HCT116 (cell line): ENCODE results near the gene MIEF2. TPM values are rescaled to one million over a fixed set of nuclear protein-coding genes. Genes with fewer than 3 reads are reported as not detected.

ENCODE experiments used
- ATAC-seq: fragments of 200-7000 bp; cut with Tn5 transposase; 2 replicates; pipeline ENCODE4 v1.9.1; 2020; ENCODE audit warnings: mild to moderate bottlenecking, moderate library complexity
- BruUV-seq: library from RNA; stranded (reverse); fragments of 400-500 nt; replicated peaks from 2 replicates; lab custom pipeline; 2021; lab: Mats Ljungman, UMichigan
- CTCF ChIA-PET: fragments of 300-600 bp; sonication (Branson Sonifier 250); formaldehyde crosslinking; loops from one replicate; lab custom pipeline; 2021; ENCODE audit warnings: antibody characterized with exemption; lab: Charles Lee
- POLR2A ChIA-PET: fragments of 300-600, 350-600 bp; sonication (Branson Sonifier 250); formaldehyde crosslinking; loops from one replicate; lab custom pipeline; 2021; ENCODE audit warnings: antibody characterized with exemption; lab: Charles Lee
- RAD21 ChIA-PET, 2 experiments: fragments of 300-600 bp; sonication (Branson Sonifier 250); formaldehyde crosslinking; loops; one replicate each; lab custom pipeline; 2023; ENCODE audit warnings: low total read pairs in 2 of 2; ENCODE audit not compliant: uncharacterized antibody in 2 of 2, unreplicated experiment in 2 of 2, low non-redundant PET in 1 of 2; lab: Charles Lee
- DNase-seq: peaks from one replicate; pipeline ENCODE4 v3.0.0-alpha.2; 2010; ENCODE audit warnings: low read depth, low spot score
- H2AFZ ChIP-seq: fragments of 200-600 bp; shearing (Covaris generic), sonication (generic); 2 replicates; pipeline ENCODE4 v1.6.1; 2017; ENCODE audit warnings: low read depth, mixed run types, mixed read lengths, antibody characterized with exemption, low read length; ENCODE audit not compliant: poor library complexity, severe bottlenecking
- H3K27ac ChIP-seq: 2 replicates; pipeline ENCODE4 v1.5.1; 2012; ENCODE audit warnings: low read depth, low read length
- H3K27me3 ChIP-seq: fragments of 200-600 bp; sonication (generic); 2 replicates; pipeline ENCODE4 v1.6.1; 2016; ENCODE audit warnings: mixed run types, low read length, mixed read lengths; ENCODE audit not compliant: insufficient read depth
- H3K36me3 ChIP-seq, 2 experiments: fragments of 200-500 bp in 1 of 2; fragments of 200-600 bp in 1 of 2; sonication (Bioruptor generic) in 1 of 2; sonication (generic) in 1 of 2; 2 replicates each; pipeline versions ENCODE4 v1.5.1 to v1.6.1; 2014 to 2016; ENCODE audit warnings: low read length in 2 of 2, inconsistent platforms in 1 of 2, mixed read lengths in 1 of 2, mixed run types in 1 of 2; ENCODE audit not compliant: insufficient read depth in 2 of 2, control insufficient read depth in 1 of 2
- H3K4me1 ChIP-seq, 2 experiments: fragments of 200-600 bp in 1 of 2; sonication (generic) in 1 of 2; 2 replicates each; pipeline versions ENCODE4 v1.5.1 to v1.6.1; 2012 to 2017; ENCODE audit warnings: low read length in 2 of 2, inconsistent platforms in 1 of 2, mild to moderate bottlenecking in 1 of 2, mixed read lengths in 1 of 2, mixed run types in 1 of 2, moderate library complexity in 1 of 2; ENCODE audit not compliant: insufficient read depth in 2 of 2, control insufficient read depth in 1 of 2
- H3K4me2 ChIP-seq: fragments of 200-600 bp; sonication (generic); 2 replicates; pipeline ENCODE4 v1.6.1; 2017; ENCODE audit warnings: mixed run types, low read length, mixed read lengths
- H3K4me3 ChIP-seq, 2 experiments: fragments of 200-600 bp in 1 of 2; sonication (generic) in 1 of 2; replicated peaks in 1 of 2; 2 replicates each; pipeline ENCODE4 v1.5.1; 2011 to 2016; ENCODE audit warnings: low read length in 2 of 2, control low read depth in 1 of 2, low read depth in 1 of 2, mild to moderate bottlenecking in 1 of 2, mixed read lengths in 1 of 2, mixed run types in 1 of 2
- H3K79me2 ChIP-seq: fragments of 200-600 bp; sonication (generic); 2 replicates; pipeline ENCODE4 v1.6.1; 2017; ENCODE audit warnings: mild to moderate bottlenecking, mixed run types, low read length, moderate library complexity, mixed read lengths; ENCODE audit not compliant: insufficient read depth
- H3K9ac ChIP-seq: fragments of 200-600 bp; sonication (generic); 2 replicates; pipeline ENCODE4 v1.6.1; 2016; ENCODE audit warnings: low read length, mixed read lengths
- H3K9me2 ChIP-seq: fragments of 200-600 bp; sonication (generic), shearing (Covaris generic); 2 replicates; pipeline ENCODE4 v1.6.1; 2017; ENCODE audit warnings: mixed run types, mild to moderate bottlenecking, moderate library complexity; ENCODE audit not compliant: insufficient read depth
- H3K9me3 ChIP-seq, 2 experiments: fragments of 200-500 bp in 1 of 2; fragments of 200-600 bp in 1 of 2; sonication (Bioruptor generic) in 1 of 2; sonication (generic) in 1 of 2; 2 replicates each; pipeline ENCODE4 v1.6.1; 2014 to 2017; ENCODE audit warnings: low read length in 2 of 2, mixed read lengths in 2 of 2, inconsistent platforms in 1 of 2, low read depth in 1 of 2, mild to moderate bottlenecking in 1 of 2, mixed run types in 1 of 2, moderate library complexity in 1 of 2; ENCODE audit not compliant: control insufficient read depth in 1 of 2, insufficient read depth in 1 of 2
- H4K20me1 ChIP-seq: fragments of 200-600 bp; sonication (generic), shearing (Covaris generic); 2 replicates; pipeline ENCODE4 v1.6.1; 2017; ENCODE audit warnings: mixed run types, mild to moderate bottlenecking, moderate library complexity; ENCODE audit not compliant: insufficient read depth
- ATF3 ChIP-seq: IDR thresholded peaks from 2 replicates; pipeline ENCODE4 v1.6.1; 2012
- CBX3 ChIP-seq: IDR thresholded peaks from 2 replicates; pipeline ENCODE4 v1.6.1; 2012; ENCODE audit warnings: low read depth
- ELF1 ChIP-seq: IDR thresholded peaks from 2 replicates; pipeline ENCODE4 v1.6.1; 2012; ENCODE audit warnings: low read depth, borderline replicate concordance
- EZH2 ChIP-seq: fragments of 200-600 bp; sonication (generic); IDR thresholded peaks from 2 replicates; pipeline ENCODE4 v1.6.1; 2017; ENCODE audit warnings: antibody characterized with exemption, mixed run types
- EZH2phosphoT487 ChIP-seq: fragments of 200-600 bp; IDR thresholded peaks from 2 replicates; pipeline ENCODE4 v1.6.1; 2018; ENCODE audit warnings: antibody characterized with exemption, borderline replicate concordance
- FOSL1 ChIP-seq: IDR thresholded peaks from 2 replicates; pipeline ENCODE4 v1.6.1; 2012; ENCODE audit warnings: low read depth
- REST ChIP-seq: IDR thresholded peaks from 2 replicates; pipeline ENCODE4 v1.6.1; 2012; ENCODE audit warnings: low read depth
- SP1 ChIP-seq: IDR thresholded peaks from 2 replicates; pipeline ENCODE4 v1.6.1; 2012; ENCODE audit warnings: low read depth
- intact Hi-C: fragments of 100-400 bp; cut with micrococcal nuclease; formaldehyde crosslinking; loops from 2 replicates; pipeline ENCODE4 v1.10.0; 2022
- total RNA-seq: library from RNA; stranded (reverse); gene quantifications from one replicate; pipeline ENCODE4 v1.2.1, GENCODE V29; 2021; ENCODE audit not compliant: unreplicated experiment

MIEF2 gene
- total RNA-seq, 1 experiment from 2014 or later: 9.3 TPM

DNA sequence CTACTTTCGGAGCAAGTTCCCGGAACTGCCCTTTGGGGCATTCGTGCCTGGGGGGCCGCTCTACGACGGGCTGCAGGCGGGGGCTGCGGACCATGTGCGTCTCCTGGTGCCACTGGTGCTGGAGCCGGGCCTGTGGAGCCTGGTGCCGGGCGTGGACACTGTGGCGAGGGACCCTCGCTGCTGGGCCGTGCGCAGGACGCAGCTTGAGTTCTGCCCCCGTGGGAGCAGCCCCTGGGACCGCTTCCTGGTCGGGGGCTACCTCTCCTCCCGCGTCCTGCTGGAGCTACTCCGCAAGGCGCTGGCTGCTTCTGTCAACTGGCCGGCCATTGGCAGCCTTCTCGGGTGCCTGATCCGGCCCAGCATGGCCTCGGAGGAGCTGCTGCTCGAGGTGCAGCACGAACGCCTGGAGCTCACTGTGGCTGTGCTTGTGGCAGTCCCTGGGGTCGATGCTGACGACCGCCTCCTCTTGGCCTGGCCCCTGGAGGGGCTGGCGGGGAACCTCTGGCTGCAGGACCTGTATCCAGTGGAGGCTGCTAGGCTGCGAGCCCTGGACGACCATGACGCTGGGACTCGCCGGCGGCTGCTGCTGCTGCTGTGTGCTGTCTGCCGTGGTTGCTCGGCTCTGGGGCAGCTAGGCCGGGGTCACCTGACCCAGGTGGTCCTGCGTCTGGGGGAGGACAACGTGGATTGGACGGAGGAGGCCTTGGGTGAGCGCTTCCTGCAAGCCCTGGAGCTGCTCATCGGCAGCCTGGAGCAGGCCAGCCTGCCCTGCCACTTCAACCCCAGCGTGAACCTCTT is 3.6 kb downstream of the MIEF2 start:
- H3K4me2 ChIP-seq: no peak overlapping the region
- CTCF ChIA-PET: no interaction called here
- H2AFZ ChIP-seq: no peak overlapping the region
- H4K20me1 ChIP-seq: no peaks in the 10 kb centered on the region
- POLR2A ChIA-PET: no interaction called here
- no peak overlapping the region for H3K27ac ChIP-seq
- DNase-seq (no peak), ATAC-seq (no peak)
- no peaks in the 10 kb centered on the region for H3K27me3 ChIP-seq
- RAD21 ChIA-PET: no interaction called here
- H3K9ac ChIP-seq: no peak overlapping the region
- BruUV-seq: no TSS peak
- H3K4me3 ChIP-seq: no peak overlapping the region
- TF ChIP-seq EZH2 (no peak), FOSL1 (no peak), ATF3 (no peak)
- TF ChIP-seq, all 23 proteins: peak for 0
- Histone ChIP-seq H3K4me1 (peaks cover 21 to 24% of the 10 kb centered on the region in 2 experiments), H3K9me3 (no peaks in the 10 kb centered on the region), H3K36me3 (peaks cover 5 to 8% of the 10 kb centered on the region in 2 experiments; a peak in 3 of 4 replicates), H3K79me2 (peaks cover 19% of the 10 kb centered on the region), H3K9me2 (no peaks in the 10 kb centered on the region)
- intact Hi-C loops: loop anchor here (5.0 kb wide), 1 partner anchor 48 kb away; the partner anchor contains the start of gene TOP3A

DNA sequence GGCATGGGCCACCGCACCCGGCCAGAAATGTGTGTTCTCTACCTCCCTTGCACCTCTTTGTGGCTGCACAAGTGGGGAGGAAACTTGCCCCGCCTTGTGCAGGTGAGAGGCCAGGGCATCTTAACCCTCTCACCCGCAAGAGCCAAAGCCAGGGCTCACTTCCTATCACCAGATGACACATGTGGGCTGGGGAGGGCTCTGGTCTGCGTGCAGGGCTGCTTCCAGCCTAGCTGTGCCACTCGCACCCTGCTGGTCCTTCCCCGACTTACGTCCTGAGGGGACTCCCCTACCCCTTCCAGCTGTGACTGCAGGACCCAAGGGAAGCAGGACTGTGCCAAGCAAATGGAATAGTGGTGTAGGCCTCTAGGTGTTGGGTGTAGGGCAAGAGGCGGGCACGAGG is 6.9 kb downstream of the MIEF2 start:
- BruUV-seq: no TSS peak
- no peak for ATAC-seq
- Histone ChIP-seq H3K79me2 (peaks cover 5% of the 10 kb centered on the region; the same call in 1 of the 2 replicates), H3K9ac (no peak overlapping the region), H3K4me3 (no peak overlapping the region), H3K4me2 (no peak overlapping the region), H3K27ac (no peak overlapping the region), H3K27me3 (no peaks in the 10 kb centered on the region), H3K9me3 (no peaks in the 10 kb centered on the region), H4K20me1 (no peaks in the 10 kb centered on the region), H2AFZ (no peak overlapping the region), H3K4me1 (peaks cover 0 to 3% of the 10 kb centered on the region in 2 experiments; a peak in 3 of 4 replicates), H3K36me3 (peaks cover 5 to 8% of the 10 kb centered on the region in 2 experiments; a peak in 3 of 4 replicates), H3K9me2 (no peaks in the 10 kb centered on the region)
- ChIA-PET POLR2A (no interaction called here), RAD21 (no interaction called here), CTCF (no interaction called here)
- intact Hi-C loops: no loop called here
- DNase-seq: no peak
- no peak for TF ChIP-seq SP1
- TF ChIP-seq EZH2phosphoT487: no peak
- TF ChIP-seq EZH2: no peak
- no peak for TF ChIP-seq ATF3
- no peak for TF ChIP-seq REST
- no peak for TF ChIP-seq CBX3
- TF ChIP-seq ELF1: no peak
